CD14-positive monocyte (primary cell): ENCODE measurements around the gene MACROD2. TPM values are rescaled to one million over a fixed set of nuclear protein-coding genes. Genes with fewer than 3 reads are reported as not detected.

Experiments
- DNase-seq, 3 donors: peaks; one replicate each; pipeline ENCODE4 v3.0.0-alpha.2; 2011 to 2022
- H2AFZ ChIP-seq: 2 replicates; pipeline ENCODE4 v1.6.0; 2012; ENCODE audit warnings: mild to moderate bottlenecking, low read depth, low read length, inconsistent platforms; ENCODE audit not compliant: insufficient read depth, poor library complexity, severe bottlenecking
- H3K27ac ChIP-seq, 2 donors: 1 replicate in 1 of 2; 2 replicates in 1 of 2; pipeline ENCODE4 v1.5.1; 2012 to 2013; ENCODE audit warnings: low read length in 2 of 2, control low read depth in 1 of 2, inconsistent platforms in 1 of 2, low read depth in 1 of 2, mild to moderate bottlenecking in 1 of 2
- H3K27me3 ChIP-seq, 2 donors: one replicate each; pipeline versions ENCODE4 v1.6.0 to v1.6.1; 2011 to 2013; ENCODE audit warnings: low read length in 2 of 2; ENCODE audit not compliant: control insufficient read depth in 2 of 2, insufficient read depth in 2 of 2
- H3K36me3 ChIP-seq, 2 donors: replicated peaks in 1 of 2; 1 replicate in 1 of 2; 2 replicates in 1 of 2; pipeline versions ENCODE4 v1.5.1 to v1.6.1; 2012 to 2013; ENCODE audit warnings: low read length in 2 of 2, control low read depth in 1 of 2, inconsistent platforms in 1 of 2, mild to moderate bottlenecking in 1 of 2; ENCODE audit not compliant: insufficient read depth in 2 of 2, control insufficient read depth in 1 of 2
- H3K4me1 ChIP-seq, 2 donors: 1 replicate in 1 of 2; 2 replicates in 1 of 2; pipeline versions ENCODE4 v1.5.1 to v1.6.1; 2012 to 2013; ENCODE audit warnings: low read length in 2 of 2, control low read depth in 1 of 2, inconsistent platforms in 1 of 2, mild to moderate bottlenecking in 1 of 2, moderate library complexity in 1 of 2; ENCODE audit not compliant: insufficient read depth in 2 of 2, control insufficient read depth in 1 of 2
- H3K4me2 ChIP-seq: replicated peaks from 2 replicates; pipeline ENCODE3; 2012; ENCODE audit warnings: low read length, moderate library complexity, mild to moderate bottlenecking; ENCODE audit not compliant: poor library complexity, severe bottlenecking; ENCODE audit errors: extremely low read depth
- H3K4me3 ChIP-seq, 3 experiments: fragments of 200-600 bp in 1 of 3; sonication (generic) in 1 of 3; replicated peaks in 1 of 3; 1 replicate in 2 of 3; 2 replicates in 1 of 3; pipeline ENCODE4 v1.5.1; 2011 to 2013; ENCODE audit warnings: low read length in 3 of 3, mild to moderate bottlenecking in 3 of 3, control low read depth in 2 of 3, low read depth in 2 of 3, inconsistent platforms in 1 of 3, moderate library complexity in 1 of 3
- H3K79me2 ChIP-seq: 2 replicates; pipeline ENCODE4 v1.6.0; 2012; ENCODE audit warnings: mild to moderate bottlenecking, control low read depth, inconsistent platforms, low read length, moderate library complexity; ENCODE audit not compliant: insufficient read depth
- H3K9ac ChIP-seq: 2 replicates; pipeline ENCODE4 v1.6.0; 2017; ENCODE audit warnings: low read length, mild to moderate bottlenecking; ENCODE audit not compliant: insufficient read depth, poor library complexity, severe bottlenecking
- H3K9me3 ChIP-seq, 2 donors: replicated peaks in 1 of 2; 1 replicate in 1 of 2; 2 replicates in 1 of 2; pipeline versions ENCODE4 v1.5.1 to v1.6.1; 2012 to 2013; ENCODE audit warnings: low read length in 2 of 2, control low read depth in 1 of 2; ENCODE audit not compliant: control insufficient read depth in 1 of 2, insufficient read depth in 1 of 2
- H4K20me1 ChIP-seq: 2 replicates; pipeline ENCODE4 v1.6.0; 2012; ENCODE audit warnings: mild to moderate bottlenecking, low read length, control low read depth, moderate library complexity; ENCODE audit not compliant: insufficient read depth
- H3K27ac Mint-ChIP-seq, 7 donors: one replicate each; pipeline ENCODE4 v1.8.0; 2020; ENCODE audit warnings: mild to moderate bottlenecking in 7 of 7, mixed read lengths in 7 of 7, moderate library complexity in 6 of 7, inconsistent platforms in 2 of 7
- H3K27me3 Mint-ChIP-seq, 3 donors: one replicate each; pipeline ENCODE4 v1.8.0; 2021 to 2022; ENCODE audit warnings: low read depth in 3 of 3, mild to moderate bottlenecking in 3 of 3, mixed read lengths in 3 of 3, moderate library complexity in 3 of 3, inconsistent platforms in 1 of 3
- H3K36me3 Mint-ChIP-seq, 2 donors: one replicate each; pipeline ENCODE4 v1.8.0; 2020; ENCODE audit warnings: mixed read lengths in 2 of 2, inconsistent platforms in 1 of 2, mild to moderate bottlenecking in 1 of 2
- H3K4me1 Mint-ChIP-seq: one replicate; pipeline ENCODE4 v1.8.0; 2020; ENCODE audit warnings: mild to moderate bottlenecking, mixed read lengths
- H3K4me3 Mint-ChIP-seq, 2 donors: one replicate each; pipeline ENCODE4 v1.8.0; 2020; ENCODE audit warnings: mild to moderate bottlenecking in 2 of 2, mixed read lengths in 2 of 2, moderate library complexity in 1 of 2
- H3K9me3 Mint-ChIP-seq, 7 donors: one replicate each; pipeline ENCODE4 v1.8.0; 2020 to 2022; ENCODE audit warnings: mixed read lengths in 7 of 7, mild to moderate bottlenecking in 6 of 7, moderate library complexity in 6 of 7, inconsistent platforms in 2 of 7
- CTCF ChIP-seq: fragments of 200-600 bp; IDR thresholded peaks from one replicate; pipeline ENCODE4 v1.8.0; 2022; ENCODE audit warnings: antibody characterized with exemption, mild to moderate bottlenecking
- WGBS: methylation state at CpG from one replicate; pipeline ENCODE4 v1.1.5; 2013; ENCODE audit warnings: missing lambda C conversion rate; ENCODE audit not compliant: insufficient coverage; 5-methylcytosine and 5-hydroxymethylcytosine counted together
- intact Hi-C, 2 donors: fragments of 100-400 bp; cut with micrococcal nuclease; formaldehyde crosslinking; loops; one replicate each; pipeline versions ENCODE4 v1.15.0 to v1.15.1; 2023
- polyA plus RNA-seq, 3 donors: library from polyadenylated mRNA; depleted of rRNA in 1 of 3; unstranded in 2 of 3; stranded (reverse) in 1 of 3; fragments of 300-500 nt in 2 of 3; fragments of >200 nt in 1 of 3; fragmentation: Illumina TruSeq in 2 of 3; gene quantifications; 1 replicate in 2 of 3; 2 replicates in 1 of 3; pipeline ENCODE4 v1.2.3, GENCODE V29; 2012 to 2021

Gene MACROD2
- polyA plus RNA-seq, 3 donors: 0.23 TPM; not detected in 2

GRCh38 chr20:14518648-14519047, 523.3 kb downstream of the MACROD2 start:
- Mint-ChIP-seq H3K4me1 (no peaks in the 10 kb centered on the region), H3K36me3 (no peaks in the 10 kb centered on the region), H3K27me3 (no peaks in the 10 kb centered on the region), H3K9me3 (peaks cover under 1 to 11% (median 4%) of the 10 kb centered on the region in 7 donors), H3K4me3 (no peak overlapping the region), H3K27ac (no peak overlapping the region)
- intact Hi-C loops: no loop called here
- H2AFZ ChIP-seq: no peak overlapping the region
- no peak overlapping the region for H3K27ac ChIP-seq
- no peaks in the 10 kb centered on the region for H3K79me2 ChIP-seq
- no peak overlapping the region for H3K9ac ChIP-seq
- H3K4me1 ChIP-seq: no peaks in the 10 kb centered on the region
- peaks cover 3 to 6% of the 10 kb centered on the region in 2 donors for H3K9me3 ChIP-seq
- no peaks in the 10 kb centered on the region for H3K36me3 ChIP-seq
- WGBS: no CpG with 5 or more reads among the region's 1 CpG
- H3K27me3 ChIP-seq: no peaks in the 10 kb centered on the region
- no peak overlapping the region for H3K4me2 ChIP-seq
- no peak for TF ChIP-seq CTCF
- no peak for DNase-seq
- H3K4me3 ChIP-seq: no peak overlapping the region
- H4K20me1 ChIP-seq: no peaks in the 10 kb centered on the region

- no peaks in the 10 kb centered on the region for H3K36me3 ChIP-seq
- no peak overlapping the region for H3K27ac ChIP-seq
- peaks cover 0 to 3% of the 10 kb centered on the region in 2 donors for H3K9me3 ChIP-seq
- no peak overlapping the region for H3K4me3 ChIP-seq
- Mint-ChIP-seq H3K9me3 (peaks cover 2 to 6% (median 5%) of the 10 kb centered on the region in 7 donors), H3K27ac (no peak overlapping the region), H3K4me3 (no peak overlapping the region), H3K36me3 (no peaks in the 10 kb centered on the region), H3K27me3 (no peaks in the 10 kb centered on the region), H3K4me1 (no peaks in the 10 kb centered on the region)
- no peaks in the 10 kb centered on the region for H3K4me1 ChIP-seq
- H3K4me2 ChIP-seq: no peak overlapping the region
- intact Hi-C loops: no loop called here
- no peaks in the 10 kb centered on the region for H3K79me2 ChIP-seq
- H3K27me3 ChIP-seq: no peaks in the 10 kb centered on the region
- H2AFZ ChIP-seq: no peak overlapping the region
- no peaks in the 10 kb centered on the region for H4K20me1 ChIP-seq
- no peak for TF ChIP-seq CTCF
- no peak overlapping the region for H3K9ac ChIP-seq
- DNase-seq: no peak
Measured at GRCh38 chr20:14521016-14521415, 525.7 kb downstream of the MACROD2 start.
